ENCODE measurements around the gene TAF15.

DNA sequence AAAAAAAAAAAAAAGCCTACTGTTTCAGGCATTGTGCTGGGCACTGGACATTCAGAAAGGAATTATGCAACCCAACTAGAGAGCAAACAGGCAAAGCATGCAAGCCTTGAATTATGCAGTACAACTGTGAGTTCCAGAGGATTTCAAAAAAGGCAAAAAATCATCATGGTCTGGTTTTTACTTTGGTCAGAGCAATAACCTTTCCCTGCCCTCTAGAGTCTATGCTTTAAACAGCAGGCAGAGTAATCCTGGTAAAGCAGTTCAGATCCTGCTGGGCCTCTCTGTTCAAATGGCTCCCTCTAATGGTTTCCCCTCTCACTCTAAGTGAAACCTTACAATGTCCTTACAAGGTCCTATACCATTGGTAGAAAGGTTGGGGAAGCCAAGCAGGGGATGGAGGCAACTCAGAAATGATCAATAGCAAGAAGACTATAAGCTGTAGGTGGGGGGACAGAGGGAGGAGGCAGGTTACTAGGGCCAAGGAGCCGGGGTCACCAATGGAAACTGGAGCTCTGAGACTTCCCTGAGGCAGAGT lies 4.6 kb upstream of the TAF15 start:
- TF ChIP-seq POLR2A (IDR thresholded peaks at IDR 0.05): no peak
- TF ChIP-seq, protein P1, sequence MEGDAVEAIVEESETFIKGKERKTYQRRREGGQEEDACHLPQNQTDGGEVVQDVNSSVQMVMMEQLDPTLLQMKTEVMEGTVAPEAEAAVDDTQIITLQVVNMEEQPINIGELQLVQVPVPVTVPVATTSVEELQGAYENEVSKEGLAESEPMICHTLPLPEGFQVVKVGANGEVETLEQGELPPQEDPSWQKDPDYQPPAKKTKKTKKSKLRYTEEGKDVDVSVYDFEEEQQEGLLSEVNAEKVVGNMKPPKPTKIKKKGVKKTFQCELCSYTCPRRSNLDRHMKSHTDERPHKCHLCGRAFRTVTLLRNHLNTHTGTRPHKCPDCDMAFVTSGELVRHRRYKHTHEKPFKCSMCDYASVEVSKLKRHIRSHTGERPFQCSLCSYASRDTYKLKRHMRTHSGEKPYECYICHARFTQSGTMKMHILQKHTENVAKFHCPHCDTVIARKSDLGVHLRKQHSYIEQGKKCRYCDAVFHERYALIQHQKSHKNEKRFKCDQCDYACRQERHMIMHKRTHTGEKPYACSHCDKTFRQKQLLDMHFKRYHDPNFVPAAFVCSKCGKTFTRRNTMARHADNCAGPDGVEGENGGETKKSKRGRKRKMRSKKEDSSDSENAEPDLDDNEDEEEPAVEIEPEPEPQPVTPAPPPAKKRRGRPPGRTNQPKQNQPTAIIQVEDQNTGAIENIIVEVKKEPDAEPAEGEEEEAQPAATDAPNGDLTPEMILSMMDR (IDR thresholded peaks at IDR 0.05): peak; percentile 78 to 100 (median 94)

Data from thyroid gland (tissue), 4 donors.